ENCODE data around the gene TRIM15. TPM values are rescaled to one million over a fixed set of nuclear protein-coding genes. Genes with fewer than 3 reads are reported as not detected.

The TRIM15 gene
- total and polyA plus RNA-seq, 10 donors, result 0.13 to 0.29 TPM; not detected in 8

GRCh38 chr6:30130179-30130679 lies 33.1 kb upstream of the TRIM15 start:
- Histone ChIP-seq H3K4me3 (no peak overlapping the region), H3K36me3 (no peaks in the 10 kb centered on the region), H3K27me3 (replicated peaks in 1 of 7) (peaks cover 0 to 81% (median 59%) of the 10 kb centered on the region in 7 donors), H3K4me1 (peaks cover 2 to 23% (median 17%) of the 10 kb centered on the region in 6 donors), H3K27ac (no peak overlapping the region), H3K9me3 (no peaks in the 10 kb centered on the region)
- TF ChIP-seq CTCF (IDR thresholded peaks at IDR 0.05 in 8 of 11, conservative IDR thresholded peaks at IDR 0.05 in 3 of 11) (no peak), POLR2A (IDR thresholded peaks at IDR 0.05) (no peak), POLR2AphosphoS5 (IDR thresholded peaks at IDR 0.05) (no peak)
- intact Hi-C loops (cut with DNase I; ENCODE audit: low total_unique reads), result loop anchor here (10.0 kb wide), 1 partner anchor 285 kb away; no protein-coding TSS in a partner anchor
- WGBS, 5 donors, result 59 to 74% (median 64%) methylated on average over 4 of the region's 4 CpGs
- no peak for DNase-seq

GRCh38 chr6:30130887-30131862 lies 32.2 kb upstream of the TRIM15 start:
- peak in 1 of 3 donors; percentile 34 for TF ChIP-seq POLR2AphosphoS5 (IDR thresholded peaks at IDR 0.05)
- peak; percentile 90 to 98 (median 93) for TF ChIP-seq CTCF (IDR thresholded peaks at IDR 0.05 in 8 of 11, conservative IDR thresholded peaks at IDR 0.05 in 3 of 11)
- TF ChIP-seq POLR2A (IDR thresholded peaks at IDR 0.05), result no peak
- intact Hi-C loops (cut with DNase I; ENCODE audit: low total_unique reads), result loop anchor here (10.0 kb wide), 1 partner anchor 286 kb away; no protein-coding TSS in a partner anchor
- Histone ChIP-seq H3K36me3 (no peaks in the 10 kb centered on the region), H3K4me1 (peaks cover 2 to 23% (median 17%) of the 10 kb centered on the region in 6 donors), H3K27me3 (replicated peaks in 1 of 7) (peaks cover 0 to 88% (median 59%) of the 10 kb centered on the region in 7 donors), H3K27ac (no peak overlapping the region), H3K4me3 (no peak overlapping the region), H3K9me3 (no peaks in the 10 kb centered on the region)
- 28 to 36% (median 32%) methylated on average over 16 of the region's 16 CpGs for whole genome bisulfite sequencing, 5 donors
- peak; percentile 77 for DNase-seq

GRCh38 chr6:30131947-30132497 lies 31.3 kb upstream of the TRIM15 start:
- Histone ChIP-seq H3K36me3 (no peaks in the 10 kb centered on the region), H3K4me1 (peaks cover 2 to 23% (median 17%) of the 10 kb centered on the region in 6 donors), H3K27ac (no peak overlapping the region), H3K9me3 (no peaks in the 10 kb centered on the region), H3K27me3 (replicated peaks in 1 of 7) (peaks cover 0 to 87% (median 55%) of the 10 kb centered on the region in 7 donors), H3K4me3 (no peak overlapping the region)
- WGBS, 5 donors, result 77 to 92% (median 82%) methylated on average over 2 of the region's 2 CpGs
- no peak for TF ChIP-seq POLR2AphosphoS5 (IDR thresholded peaks at IDR 0.05)
- no peak for TF ChIP-seq POLR2A (IDR thresholded peaks at IDR 0.05)
- TF ChIP-seq CTCF (IDR thresholded peaks at IDR 0.05 in 8 of 11, conservative IDR thresholded peaks at IDR 0.05 in 3 of 11), result no peak
- DNase-seq, result no peak
- intact Hi-C loops (cut with DNase I; ENCODE audit: low total_unique reads), result loop anchor here (10.0 kb wide), 1 partner anchor 287 kb away; no protein-coding TSS in a partner anchor
